ENCODE data around the gene FAM3A.

DNA sequence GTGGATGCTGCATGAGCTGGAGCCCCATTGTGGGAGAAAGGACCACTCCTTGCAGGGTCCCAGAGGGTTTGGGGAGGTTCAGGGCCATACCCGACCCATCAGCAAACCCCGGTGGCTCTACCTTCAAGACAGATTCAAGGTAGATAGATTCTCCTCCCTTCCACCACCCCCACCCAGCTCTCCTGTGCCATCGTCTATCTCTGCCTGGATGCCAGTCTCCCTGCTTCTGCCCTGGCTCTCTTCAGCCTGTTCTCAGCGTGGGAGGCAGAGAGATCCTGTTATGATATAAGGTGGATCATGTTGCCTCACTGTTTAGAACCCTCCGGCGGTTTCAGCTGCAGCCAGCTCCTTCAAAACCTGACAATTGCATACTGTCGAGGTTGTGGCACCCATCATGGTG, 42.3 kb downstream of the FAM3A start:
- TF ChIP-seq POLR2A (IDR thresholded peaks at IDR 0.05) = no peak
- TF ChIP-seq, protein P1, sequence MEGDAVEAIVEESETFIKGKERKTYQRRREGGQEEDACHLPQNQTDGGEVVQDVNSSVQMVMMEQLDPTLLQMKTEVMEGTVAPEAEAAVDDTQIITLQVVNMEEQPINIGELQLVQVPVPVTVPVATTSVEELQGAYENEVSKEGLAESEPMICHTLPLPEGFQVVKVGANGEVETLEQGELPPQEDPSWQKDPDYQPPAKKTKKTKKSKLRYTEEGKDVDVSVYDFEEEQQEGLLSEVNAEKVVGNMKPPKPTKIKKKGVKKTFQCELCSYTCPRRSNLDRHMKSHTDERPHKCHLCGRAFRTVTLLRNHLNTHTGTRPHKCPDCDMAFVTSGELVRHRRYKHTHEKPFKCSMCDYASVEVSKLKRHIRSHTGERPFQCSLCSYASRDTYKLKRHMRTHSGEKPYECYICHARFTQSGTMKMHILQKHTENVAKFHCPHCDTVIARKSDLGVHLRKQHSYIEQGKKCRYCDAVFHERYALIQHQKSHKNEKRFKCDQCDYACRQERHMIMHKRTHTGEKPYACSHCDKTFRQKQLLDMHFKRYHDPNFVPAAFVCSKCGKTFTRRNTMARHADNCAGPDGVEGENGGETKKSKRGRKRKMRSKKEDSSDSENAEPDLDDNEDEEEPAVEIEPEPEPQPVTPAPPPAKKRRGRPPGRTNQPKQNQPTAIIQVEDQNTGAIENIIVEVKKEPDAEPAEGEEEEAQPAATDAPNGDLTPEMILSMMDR (IDR thresholded peaks at IDR 0.05) = no peak

Measured in transverse colon (tissue), 3 donors.